ENCODE measurements around the gene SOX8.

DNA sequence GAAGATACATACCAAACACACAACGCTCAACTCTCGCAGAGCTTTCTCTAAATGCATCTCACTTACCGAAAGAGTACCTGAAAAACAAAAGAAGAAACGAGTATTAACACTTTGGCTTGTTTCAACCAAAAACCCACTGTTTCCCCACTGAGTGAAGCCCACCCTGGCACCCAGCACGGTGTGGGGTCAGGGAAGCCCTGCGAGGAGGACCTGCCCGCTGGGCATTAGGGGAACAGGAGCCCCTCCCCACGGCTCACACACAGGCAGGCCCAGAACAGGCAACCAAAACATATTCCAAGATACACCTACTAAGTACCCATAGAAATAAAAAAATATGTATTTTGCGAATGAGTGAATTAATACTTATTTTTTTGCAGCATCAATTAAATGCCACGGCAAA, 47.4 kb upstream of the SOX8 start:
- TF ChIP-seq PAX5 (IDR thresholded peaks at IDR 0.05; ENCODE audit: insufficient read depth, low read length, severe bottlenecking) = no peak
- TF ChIP-seq POLR2AphosphoS5 (IDR thresholded peaks at IDR 0.05; ENCODE audit: low read depth, low read length) = no peak
- TF ChIP-seq POLR2A (IDR thresholded peaks at IDR 0.05; ENCODE audit: low read depth, low read length) = no peak
- no peak for TF ChIP-seq TAF1 (IDR thresholded peaks at IDR 0.05; ENCODE audit: low read depth, low read length)
- TF ChIP-seq POU2F2 (IDR thresholded peaks at IDR 0.05; ENCODE audit: low read depth, low read length) = no peak

Data from GM12891 (cell line).